Measurements from ENCODE around the gene CASD1. TPM values are rescaled to one million over a fixed set of nuclear protein-coding genes. Genes with fewer than 3 reads are reported as not detected.

Gene CASD1
- total and polyA plus RNA-seq, 2 experiments from 2014 or later, result 15.5 to 38.1 TPM

DNA sequence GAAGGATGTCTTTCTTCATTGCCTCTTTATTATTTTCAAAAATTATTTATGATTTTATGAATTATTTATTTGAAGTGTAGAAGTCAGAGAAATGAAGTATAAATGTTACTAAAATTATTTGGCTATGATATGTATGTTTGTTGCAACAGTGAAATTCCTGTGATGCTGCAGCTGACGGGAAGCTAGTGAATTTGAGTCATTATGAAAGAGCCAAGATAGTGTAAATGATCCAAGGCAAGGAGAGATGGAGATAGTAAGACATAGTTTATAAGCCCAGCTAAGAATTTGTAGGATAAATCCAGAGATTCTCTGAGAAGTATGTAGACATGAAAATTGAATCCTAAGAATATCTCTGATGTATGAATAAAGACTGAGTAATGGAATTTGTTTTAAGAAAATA, 30.8 kb downstream of the CASD1 start (continued):
- TF ChIP-seq, protein P1, sequence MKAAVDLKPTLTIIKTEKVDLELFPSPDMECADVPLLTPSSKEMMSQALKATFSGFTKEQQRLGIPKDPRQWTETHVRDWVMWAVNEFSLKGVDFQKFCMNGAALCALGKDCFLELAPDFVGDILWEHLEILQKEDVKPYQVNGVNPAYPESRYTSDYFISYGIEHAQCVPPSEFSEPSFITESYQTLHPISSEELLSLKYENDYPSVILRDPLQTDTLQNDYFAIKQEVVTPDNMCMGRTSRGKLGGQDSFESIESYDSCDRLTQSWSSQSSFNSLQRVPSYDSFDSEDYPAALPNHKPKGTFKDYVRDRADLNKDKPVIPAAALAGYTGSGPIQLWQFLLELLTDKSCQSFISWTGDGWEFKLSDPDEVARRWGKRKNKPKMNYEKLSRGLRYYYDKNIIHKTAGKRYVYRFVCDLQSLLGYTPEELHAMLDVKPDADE (IDR thresholded peaks at IDR 0.05), result no peak
- TF ChIP-seq POLR2AphosphoS5 (IDR thresholded peaks at IDR 0.05; ENCODE audit: low read depth) (no peak), CREB1 (CRISPR knock-in tag; IDR thresholded peaks at IDR 0.05; ENCODE audit: low read depth) (no peak), JUNB (IDR thresholded peaks at IDR 0.05; ENCODE audit: unreplicated experiment) (no peak), EZH2 (IDR thresholded peaks at IDR 0.05; ENCODE audit: low read depth, unreplicated experiment) (no peak), STAT1 (IDR thresholded peaks at IDR 0.05; ENCODE audit: unreplicated experiment) (no peak)
- TF ChIP-seq, protein P2, sequence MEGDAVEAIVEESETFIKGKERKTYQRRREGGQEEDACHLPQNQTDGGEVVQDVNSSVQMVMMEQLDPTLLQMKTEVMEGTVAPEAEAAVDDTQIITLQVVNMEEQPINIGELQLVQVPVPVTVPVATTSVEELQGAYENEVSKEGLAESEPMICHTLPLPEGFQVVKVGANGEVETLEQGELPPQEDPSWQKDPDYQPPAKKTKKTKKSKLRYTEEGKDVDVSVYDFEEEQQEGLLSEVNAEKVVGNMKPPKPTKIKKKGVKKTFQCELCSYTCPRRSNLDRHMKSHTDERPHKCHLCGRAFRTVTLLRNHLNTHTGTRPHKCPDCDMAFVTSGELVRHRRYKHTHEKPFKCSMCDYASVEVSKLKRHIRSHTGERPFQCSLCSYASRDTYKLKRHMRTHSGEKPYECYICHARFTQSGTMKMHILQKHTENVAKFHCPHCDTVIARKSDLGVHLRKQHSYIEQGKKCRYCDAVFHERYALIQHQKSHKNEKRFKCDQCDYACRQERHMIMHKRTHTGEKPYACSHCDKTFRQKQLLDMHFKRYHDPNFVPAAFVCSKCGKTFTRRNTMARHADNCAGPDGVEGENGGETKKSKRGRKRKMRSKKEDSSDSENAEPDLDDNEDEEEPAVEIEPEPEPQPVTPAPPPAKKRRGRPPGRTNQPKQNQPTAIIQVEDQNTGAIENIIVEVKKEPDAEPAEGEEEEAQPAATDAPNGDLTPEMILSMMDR (conservative IDR thresholded peaks at IDR 0.05; ENCODE audit: low read depth in 2 of 2), result no peak
- TF ChIP-seq, protein P3, sequence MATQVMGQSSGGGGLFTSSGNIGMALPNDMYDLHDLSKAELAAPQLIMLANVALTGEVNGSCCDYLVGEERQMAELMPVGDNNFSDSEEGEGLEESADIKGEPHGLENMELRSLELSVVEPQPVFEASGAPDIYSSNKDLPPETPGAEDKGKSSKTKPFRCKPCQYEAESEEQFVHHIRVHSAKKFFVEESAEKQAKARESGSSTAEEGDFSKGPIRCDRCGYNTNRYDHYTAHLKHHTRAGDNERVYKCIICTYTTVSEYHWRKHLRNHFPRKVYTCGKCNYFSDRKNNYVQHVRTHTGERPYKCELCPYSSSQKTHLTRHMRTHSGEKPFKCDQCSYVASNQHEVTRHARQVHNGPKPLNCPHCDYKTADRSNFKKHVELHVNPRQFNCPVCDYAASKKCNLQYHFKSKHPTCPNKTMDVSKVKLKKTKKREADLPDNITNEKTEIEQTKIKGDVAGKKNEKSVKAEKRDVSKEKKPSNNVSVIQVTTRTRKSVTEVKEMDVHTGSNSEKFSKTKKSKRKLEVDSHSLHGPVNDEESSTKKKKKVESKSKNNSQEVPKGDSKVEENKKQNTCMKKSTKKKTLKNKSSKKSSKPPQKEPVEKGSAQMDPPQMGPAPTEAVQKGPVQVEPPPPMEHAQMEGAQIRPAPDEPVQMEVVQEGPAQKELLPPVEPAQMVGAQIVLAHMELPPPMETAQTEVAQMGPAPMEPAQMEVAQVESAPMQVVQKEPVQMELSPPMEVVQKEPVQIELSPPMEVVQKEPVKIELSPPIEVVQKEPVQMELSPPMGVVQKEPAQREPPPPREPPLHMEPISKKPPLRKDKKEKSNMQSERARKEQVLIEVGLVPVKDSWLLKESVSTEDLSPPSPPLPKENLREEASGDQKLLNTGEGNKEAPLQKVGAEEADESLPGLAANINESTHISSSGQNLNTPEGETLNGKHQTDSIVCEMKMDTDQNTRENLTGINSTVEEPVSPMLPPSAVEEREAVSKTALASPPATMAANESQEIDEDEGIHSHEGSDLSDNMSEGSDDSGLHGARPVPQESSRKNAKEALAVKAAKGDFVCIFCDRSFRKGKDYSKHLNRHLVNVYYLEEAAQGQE (IDR thresholded peaks at IDR 0.05; ENCODE audit: unreplicated experiment), result no peak

DNA sequence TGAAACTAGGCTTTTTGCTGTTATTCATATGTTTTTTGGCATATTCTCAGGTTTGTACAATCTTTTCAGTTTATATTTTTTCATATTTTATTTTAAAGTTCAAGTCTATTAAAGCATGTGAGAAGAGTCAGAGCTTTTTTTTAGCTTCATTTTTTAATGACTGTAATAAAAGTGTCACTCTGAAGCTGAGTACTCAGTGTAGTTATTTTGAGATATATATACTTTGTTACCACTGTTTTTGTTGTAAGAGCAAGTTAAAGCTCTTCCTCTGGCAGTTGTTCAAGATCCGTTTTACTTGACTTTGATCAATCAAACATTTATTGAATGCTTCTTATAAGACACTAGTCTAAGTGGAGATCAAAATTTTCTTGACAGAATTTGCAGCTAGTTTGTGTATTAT, 37.5 kb downstream of the CASD1 start:
- no peak for ATAC-seq
- Mint-ChIP-seq H3K9me3 (no peaks in the 10 kb centered on the region), H3K36me3 (ENCODE audit: low read depth) (no peaks in the 10 kb centered on the region; the same call in 2 of the 3 replicates), H3K4me1 (no peaks in the 10 kb centered on the region; the same call in 2 of the 3 replicates), H3K27me3 (ENCODE audit: insufficient read depth, low read depth, poor library complexity) (peaks cover 4% of the 10 kb centered on the region), H3K4me3 (no peak overlapping the region), H3K27ac (no peak overlapping the region)
- H3F3A ChIP-seq (replicated peaks; ENCODE audit: low read depth), result no peaks in the 10 kb centered on the region
- no peaks in the 10 kb centered on the region for H3K36me3 ChIP-seq (ENCODE audit: insufficient read depth)
- no peaks in the 10 kb centered on the region for H4K20me1 ChIP-seq (replicated peaks; ENCODE audit: insufficient read depth)
- DNase-seq (ENCODE audit: low spot score), result no peak
- no peaks in the 10 kb centered on the region for H3K79me2 ChIP-seq (replicated peaks; ENCODE audit: insufficient read depth)
- no peaks in the 10 kb centered on the region for H3K27me3 ChIP-seq (ENCODE audit: insufficient read depth)
- no peak overlapping the region for H3K4me2 ChIP-seq
- no peaks in the 10 kb centered on the region for H3K4me1 ChIP-seq (ENCODE audit: insufficient read depth)
- no peak overlapping the region for H2AFZ ChIP-seq
- no peaks in the 10 kb centered on the region for H3K9me2 ChIP-seq (ENCODE audit: insufficient read depth)
- no peak overlapping the region for H3K4me3 ChIP-seq
- H3K27ac ChIP-seq (ENCODE audit: low read depth), result no peak overlapping the region
- no peak for TF ChIP-seq STAT1 (IDR thresholded peaks at IDR 0.05; ENCODE audit: unreplicated experiment)
- TF ChIP-seq EZH2phosphoT487 (IDR thresholded peaks at IDR 0.05; ENCODE audit: unreplicated experiment), result no peak
- no peak for TF ChIP-seq NANOG (IDR thresholded peaks at IDR 0.05; ENCODE audit: borderline replicate concordance)
- TF ChIP-seq EZH2 (IDR thresholded peaks at IDR 0.05; ENCODE audit: low read depth, unreplicated experiment), result no peak
- TF ChIP-seq, protein P2 (conservative IDR thresholded peaks at IDR 0.05; ENCODE audit: low read depth in 2 of 2), result no peak
- TF ChIP-seq POLR2AphosphoS5 (IDR thresholded peaks at IDR 0.05; ENCODE audit: low read depth), result no peak
- TF ChIP-seq JUNB (IDR thresholded peaks at IDR 0.05; ENCODE audit: unreplicated experiment), result no peak
- TF ChIP-seq ZNF114 (CRISPR knock-in tag; IDR thresholded peaks at IDR 0.05), result no peak
- TF ChIP-seq CREB1 (CRISPR knock-in tag; IDR thresholded peaks at IDR 0.05; ENCODE audit: low read depth), result no peak
- TF ChIP-seq, protein P1 (IDR thresholded peaks at IDR 0.05), result no peak
- TF ChIP-seq, protein P3 (IDR thresholded peaks at IDR 0.05; ENCODE audit: unreplicated experiment), result no peak
